H9 (cell line): ENCODE data around the gene ZNF335. TPM values are rescaled to one million over a fixed set of nuclear protein-coding genes. Genes with fewer than 3 reads are reported as not detected.

Experiments used
- DNase-seq: peaks from one replicate; pipeline ENCODE4 v3.0.0-alpha.2; 2017
- H2AFZ ChIP-seq: one replicate; pipeline ENCODE4 v1.6.1; 2013; ENCODE audit warnings: mild to moderate bottlenecking, low read length, control low read depth, moderate library complexity
- H2AK5ac ChIP-seq: 2 replicates; pipeline ENCODE4 v1.6.1; 2013; ENCODE audit warnings: low read length, control low read depth, mixed read lengths; ENCODE audit not compliant: insufficient read length
- H2BK120ac ChIP-seq: one replicate; pipeline ENCODE4 v1.6.1; 2013; ENCODE audit warnings: low read depth, mild to moderate bottlenecking, low read length, control low read depth, inconsistent platforms; ENCODE audit not compliant: poor library complexity, severe bottlenecking
- H2BK12ac ChIP-seq: 2 replicates; pipeline ENCODE4 v1.6.1; 2013; ENCODE audit warnings: low read length, control low read depth, mixed read lengths, low read depth; ENCODE audit not compliant: insufficient read length
- H2BK15ac ChIP-seq: 2 replicates; pipeline ENCODE4 v1.6.1; 2013; ENCODE audit warnings: low read depth, low read length, control low read depth
- H2BK20ac ChIP-seq: one replicate; pipeline ENCODE4 v1.6.1; 2013; ENCODE audit warnings: low read depth, mild to moderate bottlenecking, low read length, control low read depth, inconsistent platforms; ENCODE audit not compliant: poor library complexity, severe bottlenecking
- H2BK5ac ChIP-seq: 2 replicates; pipeline ENCODE4 v1.6.1; 2013; ENCODE audit warnings: low read length, control low read depth, mixed read lengths; ENCODE audit not compliant: insufficient read length
- H3K14ac ChIP-seq: 2 replicates; pipeline ENCODE4 v1.6.1; 2013; ENCODE audit warnings: low read length, control low read depth; ENCODE audit not compliant: insufficient read depth
- H3K18ac ChIP-seq: 2 replicates; pipeline ENCODE4 v1.6.1; 2013; ENCODE audit warnings: low read depth, mild to moderate bottlenecking, mixed read lengths, low read length, control low read depth; ENCODE audit not compliant: insufficient read length
- H3K23ac ChIP-seq: 2 replicates; pipeline ENCODE4 v1.6.1; 2013; ENCODE audit warnings: low read length, control low read depth, mixed read lengths, low read depth; ENCODE audit not compliant: insufficient read length
- H3K23me2 ChIP-seq: 2 replicates; pipeline ENCODE4 v1.6.1; 2013; ENCODE audit warnings: low read depth, mild to moderate bottlenecking, mixed read lengths, low read length, control low read depth; ENCODE audit not compliant: insufficient read length, poor library complexity, severe bottlenecking
- H3K27ac ChIP-seq: 2 replicates; pipeline ENCODE4 v1.5.1; 2013; ENCODE audit warnings: low read length, control low read depth, mixed read lengths, low read depth; ENCODE audit not compliant: insufficient read length
- H3K27me3 ChIP-seq: 2 replicates; pipeline ENCODE4 v1.6.1; 2013; ENCODE audit warnings: low read length, control low read depth, inconsistent platforms; ENCODE audit not compliant: insufficient read depth
- H3K4ac ChIP-seq: 2 replicates; pipeline ENCODE4 v1.6.1; 2013; ENCODE audit warnings: low read depth, mild to moderate bottlenecking, control low read depth, inconsistent platforms, low read length, moderate library complexity
- H3K4me1 ChIP-seq: 2 replicates; pipeline ENCODE4 v1.6.1; 2013; ENCODE audit warnings: low read length, control low read depth, inconsistent platforms; ENCODE audit not compliant: insufficient read depth
- H3K4me2 ChIP-seq: 2 replicates; pipeline ENCODE4 v1.6.1; 2013; ENCODE audit warnings: low read length, control low read depth, mixed read lengths; ENCODE audit not compliant: insufficient read length, insufficient read depth
- H3K56ac ChIP-seq: 2 replicates; pipeline ENCODE4 v1.6.1; 2013; ENCODE audit warnings: low read depth, mild to moderate bottlenecking, mixed read lengths, low read length, control low read depth; ENCODE audit not compliant: insufficient read length
- H3K79me1 ChIP-seq: 2 replicates; pipeline ENCODE4 v1.6.1; 2013; ENCODE audit warnings: low read depth, mild to moderate bottlenecking, moderate library complexity, low read length, control low read depth, inconsistent platforms; ENCODE audit not compliant: insufficient read depth, poor library complexity, severe bottlenecking
- H3K79me2 ChIP-seq: 2 replicates; pipeline ENCODE4 v1.6.1; 2013; ENCODE audit warnings: low read length, control low read depth, inconsistent platforms; ENCODE audit not compliant: insufficient read depth
- H3K9ac ChIP-seq: 2 replicates; pipeline ENCODE4 v1.6.1; 2013; ENCODE audit warnings: low read length, control low read depth, mixed read lengths; ENCODE audit not compliant: insufficient read length; ENCODE audit errors: extremely low read depth
- H3K9me3 ChIP-seq: one replicate; pipeline ENCODE4 v1.6.1; 2013; ENCODE audit warnings: low read depth, low read length, inconsistent platforms; ENCODE audit not compliant: control insufficient read depth
- H3T11ph ChIP-seq: one replicate; pipeline ENCODE4 v1.6.1; 2013; ENCODE audit warnings: mild to moderate bottlenecking, low read length, control low read depth, inconsistent platforms
- H4K20me1 ChIP-seq: one replicate; pipeline ENCODE4 v1.6.1; 2013; ENCODE audit not compliant: control insufficient read depth, insufficient read length, insufficient read depth
- H4K5ac ChIP-seq: 2 replicates; pipeline ENCODE4 v1.6.1; 2013; ENCODE audit warnings: low read depth, mild to moderate bottlenecking, mixed read lengths, low read length, control low read depth; ENCODE audit not compliant: insufficient read length
- H4K8ac ChIP-seq: replicated peaks from 2 replicates; pipeline ENCODE4 v1.6.1; 2013; ENCODE audit warnings: low read length, control low read depth, mixed read lengths, low read depth; ENCODE audit not compliant: insufficient read length
- H4K91ac ChIP-seq: 2 replicates; pipeline ENCODE4 v1.6.1; 2013; ENCODE audit warnings: low read depth, mild to moderate bottlenecking, moderate library complexity, mixed read lengths, low read length, control low read depth; ENCODE audit not compliant: insufficient read length
- H3K27ac Mint-ChIP-seq, 3 experiments: 2 replicates in 2 of 3; 3 replicates in 1 of 3; pipeline ENCODE4 v1.8.0; 2020 to 2021; ENCODE audit warnings: mixed read lengths in 3 of 3, mild to moderate bottlenecking in 1 of 3, moderate library complexity in 1 of 3
- H3K27me3 Mint-ChIP-seq: 2 replicates; pipeline ENCODE4 v1.8.0; 2021; ENCODE audit warnings: low read depth, mild to moderate bottlenecking, moderate library complexity, mixed read lengths
- H3K36me3 Mint-ChIP-seq, 3 experiments: 2 replicates in 2 of 3; 3 replicates in 1 of 3; pipeline ENCODE4 v1.8.0; 2020 to 2021; ENCODE audit warnings: low read depth in 3 of 3, mixed read lengths in 3 of 3; ENCODE audit not compliant: insufficient read depth in 1 of 3
- H3K4me1 Mint-ChIP-seq, 2 experiments: 2 replicates each; pipeline ENCODE4 v1.8.0; 2020; ENCODE audit warnings: mixed read lengths in 2 of 2
- H3K4me3 Mint-ChIP-seq, 2 experiments: 2 replicates in 1 of 2; 3 replicates in 1 of 2; pipeline ENCODE4 v1.8.0; 2020 to 2021; ENCODE audit warnings: mild to moderate bottlenecking in 2 of 2, mixed read lengths in 2 of 2, moderate library complexity in 1 of 2
- H3K9me3 Mint-ChIP-seq, 2 experiments: 2 replicates in 1 of 2; 3 replicates in 1 of 2; pipeline ENCODE4 v1.8.0; 2020; ENCODE audit warnings: mild to moderate bottlenecking in 2 of 2, mixed read lengths in 2 of 2, moderate library complexity in 1 of 2
- CTCF ChIP-seq: fragments of 200-600 bp; sonication (generic); conservative IDR thresholded peaks from 3 replicates; pipeline ENCODE4 v1.8.0; 2021; ENCODE audit warnings: antibody characterized with exemption, mild to moderate bottlenecking
- WGBS: extraction: QIAGEN DNeasy Blood & Tissue Kit; methylation state at CpG from one replicate; pipeline ENCODE4 v1.1.7; 2013; ENCODE audit warnings: missing lambda C conversion rate, low lambda C conversion rate, mixed read lengths; ENCODE audit not compliant: insufficient read length; ENCODE audit errors: extremely low coverage; 5-methylcytosine and 5-hydroxymethylcytosine counted together
- total RNA-seq: library from RNA; stranded (reverse); gene quantifications from 2 replicates; pipeline ENCODE4 v1.2.1, GENCODE V29; 2021

The ZNF335 gene
- total RNA-seq, 1 experiment from 2014 or later, result 21.1 TPM

- Histone ChIP-seq H3K4ac (no peak overlapping the region), H4K91ac (no peak overlapping the region), H2AK5ac (no peak overlapping the region), H4K5ac (no peak overlapping the region), H3K9ac (no peak overlapping the region), H2BK20ac (no peak overlapping the region), H2AFZ (no peak overlapping the region), H3K4me2 (no peak overlapping the region), H3K27me3 (no peaks in the 10 kb centered on the region), H2BK5ac (no peak overlapping the region), H2BK120ac (no peak overlapping the region), H3K56ac (no peak overlapping the region), H2BK15ac (no peak overlapping the region), H4K20me1 (peaks cover 2% of the 10 kb centered on the region), H4K8ac (no peak overlapping the region), H3K79me1 (no peaks in the 10 kb centered on the region), H3K23ac (no peak overlapping the region), H2BK12ac (no peak overlapping the region), H3K4me1 (no peaks in the 10 kb centered on the region), H3K79me2 (no peaks in the 10 kb centered on the region), H3T11ph (no peak overlapping the region), H3K23me2 (no peaks in the 10 kb centered on the region), H3K27ac (no peak overlapping the region), H3K14ac (no peak overlapping the region), H3K18ac (no peak overlapping the region), H3K9me3 (no peaks in the 10 kb centered on the region)
- H3K4me3 Mint-ChIP-seq, result no peak overlapping the region
- no peak overlapping the region for H3K27ac Mint-ChIP-seq
- no CpG with 5 or more reads among the region's 29 CpGs for WGBS
- peaks cover 32 to 84% (median 58%) of the 10 kb centered on the region in 3 experiments; a peak in 6 of 7 replicates for H3K36me3 Mint-ChIP-seq
- DNase-seq, result no peak
- no peak for TF ChIP-seq CTCF
- H3K9me3 Mint-ChIP-seq, result no peaks in the 10 kb centered on the region
- 0 out of 4 replicates have a peak, but pooled peaks cover 0 to 4% of the 10 kb centered on the region in 2 experiments for H3K4me1 Mint-ChIP-seq
- H3K27me3 Mint-ChIP-seq, result no peaks in the 10 kb centered on the region; the same call in 1 of the 2 replicates
Measured at GRCh38 chr20:45947110-45947866, 24.7 kb downstream of the ZNF335 start.
